ENCODE results near the gene LRRC43.

LRRC43 gene

GRCh38 chr12:122216445-122216844, 33.5 kb downstream of the LRRC43 start:
- DNase-seq (ENCODE audit: low spot score), result peak; percentile 17

GRCh38 chr12:122225683-122226365, 42.9 kb downstream of the LRRC43 start, which contains the start of gene DIABLO:
Gene DIABLO (minus strand): TSS chr12:122226052. CDS start chr12:122226014, 38 bp downstream.
- DNase-seq (ENCODE audit: low spot score), result peak; percentile 100

- DNase-seq (ENCODE audit: low spot score), result no peak
Observed at GRCh38 chr12:122226366-122227125, 43.6 kb downstream of the LRRC43 start.

- peak; percentile 82 for DNase-seq (ENCODE audit: low spot score)
Observed at GRCh38 chr12:122227341-122227740, 44.4 kb downstream of the LRRC43 start.

- DNase-seq (ENCODE audit: low spot score), result peak; percentile 99
Observed at GRCh38 chr12:122228092-122228491, 45.2 kb downstream of the LRRC43 start.

- peak; percentile 78 for DNase-seq (ENCODE audit: low spot score)
Observed at GRCh38 chr12:122230798-122231197, 47.9 kb downstream of the LRRC43 start.

GRCh38 chr12:122232691-122233090, 49.8 kb downstream of the LRRC43 start:
- no peak for DNase-seq (ENCODE audit: low spot score)

GRCh38 chr12:122235741-122236140, 52.8 kb downstream of the LRRC43 start:
- no peak for DNase-seq (ENCODE audit: low spot score)

- no peak for DNase-seq (ENCODE audit: low spot score)
Observed at GRCh38 chr12:122238861-122239260, 55.9 kb downstream of the LRRC43 start.

GRCh38 chr12:122243965-122244364, 61.0 kb downstream of the LRRC43 start:
- DNase-seq (ENCODE audit: low spot score), result no peak

GRCh38 chr12:122244565-122245371, 61.8 kb downstream of the LRRC43 start:
- DNase-seq (ENCODE audit: low spot score), result no peak

GRCh38 chr12:122245553-122245952, 62.6 kb downstream of the LRRC43 start:
- no peak for DNase-seq (ENCODE audit: low spot score)

- no peak for DNase-seq (ENCODE audit: low spot score)
Observed at GRCh38 chr12:122250047-122250446, 67.1 kb downstream of the LRRC43 start.

- no peak for DNase-seq (ENCODE audit: low spot score)
Observed at GRCh38 chr12:122250536-122250935, 67.6 kb downstream of the LRRC43 start.

Small RNA genes within 50 kb of the gene (small RNA-seq; reads per million reads assigned to genes)
- 0.84 to 1.6 reads per million in 2 experiments for gene DIABLO

Measured in SK-N-DZ (cell line).